Hematopoietic multipotent progenitor cell treated with erythropoietin and hydrocortisone succinate and interleukin-3 and kit ligand, for 17 days (in vitro differentiated cells): ENCODE data around the gene OR1M1.

Source experiments
- DNase-seq: peaks from one replicate; pipeline ENCODE4 v3.0.0-alpha.2; 2015; ENCODE audit warnings: low spot score

Gene OR1M1

GRCh38 chr19:9075064-9075949, 11.6 kb upstream of the OR1M1 start:
- DNase-seq: no peak

GRCh38 chr19:9076901-9077300, 10.0 kb upstream of the OR1M1 start:
- no peak for DNase-seq

- DNase-seq: no peak
Observed at GRCh38 chr19:9078651-9079050, 8.2 kb upstream of the OR1M1 start.

GRCh38 chr19:9107375-9107774, 20.5 kb downstream of the OR1M1 start, which contains the start of gene OR7G2:
Gene OR7G2, minus strand, starts transcription at chr19:9107475. Its CDS starts 4,232 bp downstream, at chr19:9103243.
- DNase-seq: no peak

- DNase-seq: no peak
Observed at GRCh38 chr19:9109959-9110358, 23.1 kb downstream of the OR1M1 start.

GRCh38 chr19:9115307-9115813, 28.5 kb downstream of the OR1M1 start, which contains the start of gene OR7G1:
Gene OR7G1, minus strand, starts transcription at chr19:9115763. Its CDS starts 0 bp downstream, at chr19:9115763.
- no peak for DNase-seq

- DNase-seq: no peak
Observed at GRCh38 chr19:9116547-9116946, 29.7 kb downstream of the OR1M1 start.

GRCh38 chr19:9126900-9127405, 40.1 kb downstream of the OR1M1 start, which contains the start of gene OR7G3:
Gene OR7G3, minus strand, starts transcription at chr19:9126950. Its CDS starts 0 bp downstream, at chr19:9126950.
- DNase-seq: no peak

- DNase-seq: no peak
Observed at GRCh38 chr19:9128171-9128570, 41.3 kb downstream of the OR1M1 start.

GRCh38 chr19:9130965-9131364, 44.1 kb downstream of the OR1M1 start:
- DNase-seq: no peak

- no peak for DNase-seq
Observed at GRCh38 chr19:9132422-9132821, 45.6 kb downstream of the OR1M1 start.

- no peak for DNase-seq
Observed at GRCh38 chr19:9139609-9140158, 52.8 kb downstream of the OR1M1 start.

- DNase-seq: peak; percentile 96
Observed at GRCh38 chr19:9140159-9140874, 53.5 kb downstream of the OR1M1 start, which contains the start of gene ZNF317. Gene ZNF317, plus strand, starts transcription at chr19:9140397. Its CDS starts 15,620 bp downstream, at chr19:9156017.

GRCh38 chr19:9144920-9145319, 58.1 kb downstream of the OR1M1 start:
- DNase-seq: no peak
